Fibroblast of the conjunctiva (primary cell): Measurements from ENCODE around the gene CAPSL.
"Not testable (repeated sequence)": the region's sequence is repeated elsewhere in the genome, so short reads cannot be mapped to it uniquely, and the experiment has no call there.

Source experiments
- DNase-seq: peaks from one replicate; pipeline ENCODE4 v3.0.0-alpha.2; 2010; ENCODE audit warnings: low read depth

The CAPSL gene

GRCh38 chr5:35938568-35939227 is at the start of gene CAPSL:
CAPSL (minus strand) TSS chr5:35938622; CDS start chr5:35921120, 17,502 bp downstream.
- no peak for DNase-seq

- no peak for DNase-seq
These were observed 49.4 kb upstream of the CAPSL start for GRCh38 chr5:35987776-35988175.

GRCh38 chr5:35979715-35980114 is 41.3 kb upstream of the CAPSL start:
- no peak for DNase-seq

GRCh38 chr5:35976859-35977258 is 38.4 kb upstream of the CAPSL start:
- DNase-seq = not testable (repeated sequence)

GRCh38 chr5:35974570-35974969 is 36.1 kb upstream of the CAPSL start:
- DNase-seq = no peak

GRCh38 chr5:35971878-35972210 is 33.4 kb upstream of the CAPSL start:
- DNase-seq = no peak

GRCh38 chr5:35971186-35971877 is 32.9 kb upstream of the CAPSL start:
- no peak for DNase-seq

GRCh38 chr5:35963381-35963843 is 25.0 kb upstream of the CAPSL start:
- DNase-seq = no peak

- no peak for DNase-seq
These were observed 21.9 kb upstream of the CAPSL start for GRCh38 chr5:35960328-35960727.

- no peak for DNase-seq
These were observed 18.0 kb upstream of the CAPSL start for GRCh38 chr5:35956429-35956828.

GRCh38 chr5:35954175-35954574 is 15.8 kb upstream of the CAPSL start:
- DNase-seq = no peak

- DNase-seq = no peak
These were observed 8.7 kb upstream of the CAPSL start for GRCh38 chr5:35947085-35947484.

GRCh38 chr5:35939639-35940038 is 1.2 kb upstream of the CAPSL start:
- DNase-seq = no peak

- peak; percentile 30 for DNase-seq
These were observed 11.9 kb downstream of the CAPSL start for GRCh38 chr5:35926389-35927051.

- peak; percentile 44 for DNase-seq
These were observed 13.3 kb downstream of the CAPSL start for GRCh38 chr5:35924950-35925722.

- no peak for DNase-seq
These were observed 14.1 kb downstream of the CAPSL start for GRCh38 chr5:35924122-35924949.

- DNase-seq = no peak
These were observed 16.0 kb downstream of the CAPSL start for GRCh38 chr5:35922468-35922867.

GRCh38 chr5:35921930-35922329 is 16.5 kb downstream of the CAPSL start:
- DNase-seq = no peak

- DNase-seq = no peak
These were observed 17.5 kb downstream of the CAPSL start for GRCh38 chr5:35920890-35921289.

- DNase-seq = peak; percentile 69
These were observed 19.2 kb downstream of the CAPSL start for GRCh38 chr5:35919191-35919590.

GRCh38 chr5:35908814-35909213 is 29.6 kb downstream of the CAPSL start:
- no peak for DNase-seq

- no peak for DNase-seq
These were observed 30.2 kb downstream of the CAPSL start for GRCh38 chr5:35908228-35908627.
